GM23338 (cell line): ENCODE results near the gene RFESD. TPM values are rescaled to one million over a fixed set of nuclear protein-coding genes. Genes with fewer than 3 reads are reported as not detected.

Experiments used
- ATAC-seq: fragments of 200-7000 bp; cut with Tn5 transposase; 3 replicates; pipeline ENCODE4 v1.9.1; 2020
- DNase-seq: peaks from one replicate; pipeline ENCODE4 v3.0.0-alpha.2; 2015; ENCODE audit warnings: low spot score
- H2AFZ ChIP-seq: fragments of 200-600 bp; sonication (generic); 2 replicates; pipeline ENCODE4 v1.8.0; 2016; ENCODE audit warnings: antibody characterized with exemption, mild to moderate bottlenecking, moderate library complexity
- H3F3A ChIP-seq: fragments of 200-600 bp; sonication (generic); replicated peaks from 2 replicates; pipeline ENCODE4 v1.8.0; 2017; ENCODE audit warnings: antibody characterized with exemption, mixed run types, low read depth
- H3K27ac ChIP-seq: fragments of 200-600 bp; sonication (generic); 2 replicates; pipeline ENCODE4 v1.6.1; 2016; ENCODE audit warnings: low read depth
- H3K27me3 ChIP-seq: fragments of 200-600 bp; sonication (generic); 2 replicates; pipeline ENCODE4 v1.8.0; 2016; ENCODE audit warnings: mild to moderate bottlenecking, mixed run types, moderate library complexity; ENCODE audit not compliant: insufficient read depth
- H3K36me3 ChIP-seq: fragments of 200-600 bp; sonication (generic); 2 replicates; pipeline ENCODE4 v1.8.0; 2016; ENCODE audit warnings: mild to moderate bottlenecking; ENCODE audit not compliant: insufficient read depth
- H3K4me1 ChIP-seq: fragments of 200-600 bp; sonication (generic); 2 replicates; pipeline ENCODE4 v1.8.0; 2016; ENCODE audit warnings: mild to moderate bottlenecking, moderate library complexity; ENCODE audit not compliant: insufficient read depth
- H3K4me2 ChIP-seq: fragments of 200-600 bp; sonication (generic); 2 replicates; pipeline ENCODE4 v1.7.1; 2017; ENCODE audit warnings: mixed run types
- H3K4me3 ChIP-seq: fragments of 200-600 bp; sonication (generic); 2 replicates; pipeline ENCODE4 v1.6.1; 2016; ENCODE audit warnings: mixed run types
- H3K79me2 ChIP-seq: fragments of 200-600 bp; sonication (generic); replicated peaks from 2 replicates; pipeline ENCODE4 v1.8.0; 2017; ENCODE audit warnings: mild to moderate bottlenecking; ENCODE audit not compliant: insufficient read depth
- H3K9me2 ChIP-seq: fragments of 200-600 bp; sonication (generic); 2 replicates; pipeline ENCODE4 v1.8.0; 2017; ENCODE audit not compliant: insufficient read depth
- H4K20me1 ChIP-seq: fragments of 200-600 bp; sonication (generic); replicated peaks from 2 replicates; pipeline ENCODE4 v1.8.0; 2017; ENCODE audit warnings: mild to moderate bottlenecking; ENCODE audit not compliant: insufficient read depth
- H3K27ac Mint-ChIP-seq: 2 replicates; pipeline ENCODE4 v1.8.0; 2020; ENCODE audit warnings: inconsistent platforms, mild to moderate bottlenecking, moderate library complexity, mixed read lengths
- H3K27me3 Mint-ChIP-seq: 3 replicates; pipeline ENCODE4 v1.8.0; 2022; ENCODE audit warnings: low read depth, mild to moderate bottlenecking, moderate library complexity, mixed read lengths, inconsistent platforms; ENCODE audit not compliant: insufficient read depth, poor library complexity
- H3K36me3 Mint-ChIP-seq: 3 replicates; pipeline ENCODE4 v1.8.0; 2021; ENCODE audit warnings: low read depth, mild to moderate bottlenecking, inconsistent platforms, moderate library complexity, mixed read lengths
- H3K4me1 Mint-ChIP-seq: 3 replicates; pipeline ENCODE4 v1.8.0; 2020; ENCODE audit warnings: mild to moderate bottlenecking, inconsistent platforms, mixed read lengths
- H3K4me3 Mint-ChIP-seq: 3 replicates; pipeline ENCODE4 v1.8.0; 2021; ENCODE audit warnings: moderate library complexity, mild to moderate bottlenecking, inconsistent platforms, mixed read lengths
- H3K9me3 Mint-ChIP-seq: 3 replicates; pipeline ENCODE4 v1.8.0; 2020; ENCODE audit warnings: moderate library complexity, mild to moderate bottlenecking, inconsistent platforms, mixed read lengths
- CREB1 ChIP-seq: fragments of 250-450 bp; sonication (Bioruptor Pico); IDR thresholded peaks from 2 replicates; pipeline ENCODE4 v1.5.0; 2020; ENCODE audit warnings: low read depth, mild to moderate bottlenecking, moderate library complexity
- EZH2 ChIP-seq: fragments of 200-600 bp; sonication (generic); IDR thresholded peaks from one replicate; pipeline ENCODE4 v1.8.0; 2017; ENCODE audit warnings: antibody characterized with exemption, mild to moderate bottlenecking, low read depth; ENCODE audit not compliant: unreplicated experiment
- EZH2phosphoT487 ChIP-seq: fragments of 200-600 bp; sonication (generic); IDR thresholded peaks from one replicate; pipeline ENCODE4 v1.8.1; 2018; ENCODE audit warnings: antibody characterized with exemption; ENCODE audit not compliant: unreplicated experiment
- JUNB ChIP-seq: IDR thresholded peaks from one replicate; pipeline ENCODE4 v1.6.1; 2016; ENCODE audit warnings: antibody characterized with exemption; ENCODE audit not compliant: unreplicated experiment
- NANOG ChIP-seq: IDR thresholded peaks from 2 replicates; pipeline ENCODE4 v1.6.1; 2016; ENCODE audit warnings: antibody characterized with exemption, borderline replicate concordance
- POLR2AphosphoS5 ChIP-seq: IDR thresholded peaks from 2 replicates; pipeline ENCODE4 v1.6.1; 2016; ENCODE audit warnings: antibody characterized with exemption, low read depth
- REST ChIP-seq: IDR thresholded peaks from one replicate; pipeline ENCODE4 v1.6.1; 2018; ENCODE audit warnings: antibody characterized with exemption; ENCODE audit not compliant: unreplicated experiment
- STAT1 ChIP-seq: IDR thresholded peaks from one replicate; pipeline ENCODE4 v1.6.1; 2016; ENCODE audit warnings: antibody characterized with exemption; ENCODE audit not compliant: unreplicated experiment
- ZNF114 ChIP-seq: fragments of 250-450 bp; sonication (Bioruptor Pico); IDR thresholded peaks from 2 replicates; pipeline ENCODE4 v1.5.0; 2020; ENCODE audit warnings: mild to moderate bottlenecking, moderate library complexity
- ZNF331 ChIP-seq: fragments of 250-450 bp; sonication (Bioruptor Pico); IDR thresholded peaks from 2 replicates; pipeline ENCODE4 v1.5.0; 2020; ENCODE audit warnings: low read depth, mild to moderate bottlenecking, moderate library complexity
- ZNF462 ChIP-seq: fragments of 250-450 bp; sonication (Bioruptor Pico); IDR thresholded peaks from 2 replicates; pipeline ENCODE4 v1.5.0; 2020; ENCODE audit warnings: mild to moderate bottlenecking, moderate library complexity
- polyA plus RNA-seq: library from polyadenylated mRNA; unstranded; fragments of >200 nt; fragmentation: Nextera tagmentation; extraction: Ambion mirVana; gene quantifications from 2 replicates; pipeline ENCODE4 v1.2.1, GENCODE V29; 2016
- total RNA-seq: library from RNA; depleted of rRNA; stranded (reverse); fragments of >200 nt; shearing (Covaris generic); gene quantifications from 2 replicates; pipeline ENCODE4 v1.2.3, GENCODE V29; 2014
- TF ChIP-seq, protein P1 (sequence below), 2 experiments: fragments of 200-600 bp in 1 of 2; sonication (generic) in 1 of 2; conservative IDR thresholded peaks; 2 replicates each; pipeline versions ENCODE4 v1.5.1 to v1.6.1; 2016 to 2017; ENCODE audit warnings: antibody characterized with exemption in 2 of 2, low read depth in 2 of 2, mild to moderate bottlenecking in 2 of 2, moderate library complexity in 1 of 2
- TF ChIP-seq, protein P2 (sequence below): IDR thresholded peaks from 2 replicates; pipeline ENCODE4 v1.6.1; 2016; ENCODE audit warnings: antibody characterized with exemption

RFESD gene
- total and polyA plus RNA-seq, 2 experiments from 2014 or later, result 2.4 to 6.9 TPM

DNA sequence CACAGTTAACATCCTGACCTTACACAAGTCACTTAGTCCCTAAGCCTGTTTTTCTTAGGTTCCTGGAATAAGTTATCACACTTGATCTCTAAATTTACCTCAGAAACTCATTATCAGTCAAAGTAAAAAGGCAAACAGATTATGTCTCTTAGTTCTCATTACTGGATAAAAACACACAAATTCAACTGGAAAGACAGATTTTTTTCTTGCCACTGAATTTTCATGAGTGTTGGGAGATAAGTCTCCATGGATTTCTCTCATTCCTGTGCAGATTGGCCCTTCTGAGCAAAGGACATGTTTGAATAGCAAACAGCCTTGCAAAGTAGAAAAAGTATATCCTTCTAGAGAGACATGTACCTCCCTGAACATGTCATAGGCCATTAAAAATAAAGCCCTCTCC is 26.1 kb downstream of the RFESD start:
- H3K27ac ChIP-seq, result no peak overlapping the region
- no peaks in the 10 kb centered on the region for H3K36me3 Mint-ChIP-seq
- DNase-seq, result no peak
- H3K4me3 Mint-ChIP-seq, result no peak overlapping the region
- no peak overlapping the region for H3K4me2 ChIP-seq
- no peaks in the 10 kb centered on the region for H3F3A ChIP-seq
- H3K27me3 Mint-ChIP-seq, result no peaks in the 10 kb centered on the region
- no peak for ATAC-seq
- no peaks in the 10 kb centered on the region for H3K9me3 Mint-ChIP-seq
- H3K27ac Mint-ChIP-seq, result no peak overlapping the region
- H3K79me2 ChIP-seq, result no peaks in the 10 kb centered on the region
- H3K9me2 ChIP-seq, result no peaks in the 10 kb centered on the region
- no peaks in the 10 kb centered on the region for H4K20me1 ChIP-seq
- H2AFZ ChIP-seq, result no peak overlapping the region
- H3K4me1 ChIP-seq, result no peaks in the 10 kb centered on the region
- H3K4me3 ChIP-seq, result no peak overlapping the region
- H3K36me3 ChIP-seq, result no peaks in the 10 kb centered on the region
- H3K27me3 ChIP-seq, result no peaks in the 10 kb centered on the region
- no peaks in the 10 kb centered on the region for H3K4me1 Mint-ChIP-seq
- TF ChIP-seq ZNF114 (no peak), STAT1 (no peak), ZNF462 (no peak), JUNB (no peak), ZNF331 (CRISPR knock-in tag) (no peak), EZH2 (no peak), EZH2phosphoT487 (no peak), REST (no peak), CREB1 (CRISPR knock-in tag) (no peak), NANOG (no peak), POLR2AphosphoS5 (no peak)
- TF ChIP-seq, protein P1, sequence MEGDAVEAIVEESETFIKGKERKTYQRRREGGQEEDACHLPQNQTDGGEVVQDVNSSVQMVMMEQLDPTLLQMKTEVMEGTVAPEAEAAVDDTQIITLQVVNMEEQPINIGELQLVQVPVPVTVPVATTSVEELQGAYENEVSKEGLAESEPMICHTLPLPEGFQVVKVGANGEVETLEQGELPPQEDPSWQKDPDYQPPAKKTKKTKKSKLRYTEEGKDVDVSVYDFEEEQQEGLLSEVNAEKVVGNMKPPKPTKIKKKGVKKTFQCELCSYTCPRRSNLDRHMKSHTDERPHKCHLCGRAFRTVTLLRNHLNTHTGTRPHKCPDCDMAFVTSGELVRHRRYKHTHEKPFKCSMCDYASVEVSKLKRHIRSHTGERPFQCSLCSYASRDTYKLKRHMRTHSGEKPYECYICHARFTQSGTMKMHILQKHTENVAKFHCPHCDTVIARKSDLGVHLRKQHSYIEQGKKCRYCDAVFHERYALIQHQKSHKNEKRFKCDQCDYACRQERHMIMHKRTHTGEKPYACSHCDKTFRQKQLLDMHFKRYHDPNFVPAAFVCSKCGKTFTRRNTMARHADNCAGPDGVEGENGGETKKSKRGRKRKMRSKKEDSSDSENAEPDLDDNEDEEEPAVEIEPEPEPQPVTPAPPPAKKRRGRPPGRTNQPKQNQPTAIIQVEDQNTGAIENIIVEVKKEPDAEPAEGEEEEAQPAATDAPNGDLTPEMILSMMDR (conservative IDR thresholded peaks at IDR 0.05; ENCODE audit: low read depth in 2 of 2), result no peak
- TF ChIP-seq, protein P2, sequence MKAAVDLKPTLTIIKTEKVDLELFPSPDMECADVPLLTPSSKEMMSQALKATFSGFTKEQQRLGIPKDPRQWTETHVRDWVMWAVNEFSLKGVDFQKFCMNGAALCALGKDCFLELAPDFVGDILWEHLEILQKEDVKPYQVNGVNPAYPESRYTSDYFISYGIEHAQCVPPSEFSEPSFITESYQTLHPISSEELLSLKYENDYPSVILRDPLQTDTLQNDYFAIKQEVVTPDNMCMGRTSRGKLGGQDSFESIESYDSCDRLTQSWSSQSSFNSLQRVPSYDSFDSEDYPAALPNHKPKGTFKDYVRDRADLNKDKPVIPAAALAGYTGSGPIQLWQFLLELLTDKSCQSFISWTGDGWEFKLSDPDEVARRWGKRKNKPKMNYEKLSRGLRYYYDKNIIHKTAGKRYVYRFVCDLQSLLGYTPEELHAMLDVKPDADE, result no peak
